Subcutaneous adipose tissue (tissue), 4 donors: ENCODE data around the gene LHFPL5. TPM values are rescaled to one million over a fixed set of nuclear protein-coding genes. Genes with fewer than 3 reads are reported as not detected.

ENCODE experiments used
- total RNA-seq, 4 donors: library from RNA; depleted of rRNA; stranded (reverse); fragments of >200 nt; gene quantifications; one replicate each; pipeline ENCODE4 v1.1.0, GENCODE V29; 2016
- TF ChIP-seq, protein P1 (sequence below): fragments of 450-650 bp; IDR thresholded peaks from one replicate; pipeline ENCODE4 v1.5.1; 2016; ENCODE audit warnings: low read depth, mild to moderate bottlenecking, control low read depth, antibody characterized with exemption, moderate library complexity

The LHFPL5 gene
- total RNA-seq, 4 donors from 2014 or later, result not detected

GRCh38 chr6:35794536-35795452 lies 10.4 kb upstream of the LHFPL5 start:
- TF ChIP-seq, protein P1, sequence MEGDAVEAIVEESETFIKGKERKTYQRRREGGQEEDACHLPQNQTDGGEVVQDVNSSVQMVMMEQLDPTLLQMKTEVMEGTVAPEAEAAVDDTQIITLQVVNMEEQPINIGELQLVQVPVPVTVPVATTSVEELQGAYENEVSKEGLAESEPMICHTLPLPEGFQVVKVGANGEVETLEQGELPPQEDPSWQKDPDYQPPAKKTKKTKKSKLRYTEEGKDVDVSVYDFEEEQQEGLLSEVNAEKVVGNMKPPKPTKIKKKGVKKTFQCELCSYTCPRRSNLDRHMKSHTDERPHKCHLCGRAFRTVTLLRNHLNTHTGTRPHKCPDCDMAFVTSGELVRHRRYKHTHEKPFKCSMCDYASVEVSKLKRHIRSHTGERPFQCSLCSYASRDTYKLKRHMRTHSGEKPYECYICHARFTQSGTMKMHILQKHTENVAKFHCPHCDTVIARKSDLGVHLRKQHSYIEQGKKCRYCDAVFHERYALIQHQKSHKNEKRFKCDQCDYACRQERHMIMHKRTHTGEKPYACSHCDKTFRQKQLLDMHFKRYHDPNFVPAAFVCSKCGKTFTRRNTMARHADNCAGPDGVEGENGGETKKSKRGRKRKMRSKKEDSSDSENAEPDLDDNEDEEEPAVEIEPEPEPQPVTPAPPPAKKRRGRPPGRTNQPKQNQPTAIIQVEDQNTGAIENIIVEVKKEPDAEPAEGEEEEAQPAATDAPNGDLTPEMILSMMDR, result no peak

DNA sequence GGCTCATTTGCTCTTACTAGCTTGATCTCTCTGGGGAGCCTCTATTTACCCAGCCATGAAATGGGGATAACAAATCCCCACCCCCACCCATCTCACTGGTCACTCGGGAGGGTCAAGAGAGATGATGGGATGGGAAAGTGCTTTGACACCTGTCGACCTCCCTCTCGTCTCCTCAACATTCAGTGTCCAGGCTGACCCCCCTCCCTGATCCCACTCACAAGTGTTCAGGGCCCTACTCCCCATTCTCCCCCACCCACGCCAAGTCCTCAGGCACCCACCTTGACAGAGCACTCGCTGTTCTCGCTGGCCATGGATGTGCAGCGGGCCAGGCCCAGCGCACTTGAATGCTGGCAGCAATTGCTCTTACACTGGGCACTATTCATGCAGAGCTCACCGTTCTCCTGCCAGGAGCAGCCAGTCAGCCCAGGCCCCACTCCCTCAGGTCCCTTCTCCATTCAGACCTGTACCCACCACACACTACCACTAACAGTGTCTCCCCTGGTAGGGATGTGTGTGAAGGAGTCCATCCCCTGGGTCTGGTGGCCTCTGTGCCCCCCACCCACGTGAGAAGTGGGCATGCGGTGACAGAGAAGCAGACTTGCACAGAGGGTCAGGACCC lies 9.6 kb upstream of the LHFPL5 start:
- TF ChIP-seq, protein P1, result no peak

DNA sequence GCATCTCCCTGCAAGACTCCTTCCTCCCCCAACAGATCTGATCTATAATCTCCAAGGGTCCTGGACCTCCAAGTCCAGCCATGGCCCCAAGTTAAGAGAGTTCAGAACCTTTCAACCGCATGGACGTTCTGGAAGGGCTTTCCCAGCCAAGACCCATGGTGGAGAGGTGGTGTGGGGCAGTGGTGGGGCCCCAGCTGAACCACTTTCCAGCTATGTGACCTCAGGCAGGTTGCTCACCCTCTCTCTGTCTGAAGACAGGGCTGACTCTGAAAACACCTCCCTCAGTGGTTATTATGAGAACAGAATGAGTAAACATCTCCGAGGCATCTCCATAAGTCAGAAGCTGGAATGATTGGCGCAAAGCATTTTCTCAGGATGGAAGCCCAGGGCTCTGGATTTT lies 8.9 kb upstream of the LHFPL5 start:
- TF ChIP-seq, protein P1, result no peak

DNA sequence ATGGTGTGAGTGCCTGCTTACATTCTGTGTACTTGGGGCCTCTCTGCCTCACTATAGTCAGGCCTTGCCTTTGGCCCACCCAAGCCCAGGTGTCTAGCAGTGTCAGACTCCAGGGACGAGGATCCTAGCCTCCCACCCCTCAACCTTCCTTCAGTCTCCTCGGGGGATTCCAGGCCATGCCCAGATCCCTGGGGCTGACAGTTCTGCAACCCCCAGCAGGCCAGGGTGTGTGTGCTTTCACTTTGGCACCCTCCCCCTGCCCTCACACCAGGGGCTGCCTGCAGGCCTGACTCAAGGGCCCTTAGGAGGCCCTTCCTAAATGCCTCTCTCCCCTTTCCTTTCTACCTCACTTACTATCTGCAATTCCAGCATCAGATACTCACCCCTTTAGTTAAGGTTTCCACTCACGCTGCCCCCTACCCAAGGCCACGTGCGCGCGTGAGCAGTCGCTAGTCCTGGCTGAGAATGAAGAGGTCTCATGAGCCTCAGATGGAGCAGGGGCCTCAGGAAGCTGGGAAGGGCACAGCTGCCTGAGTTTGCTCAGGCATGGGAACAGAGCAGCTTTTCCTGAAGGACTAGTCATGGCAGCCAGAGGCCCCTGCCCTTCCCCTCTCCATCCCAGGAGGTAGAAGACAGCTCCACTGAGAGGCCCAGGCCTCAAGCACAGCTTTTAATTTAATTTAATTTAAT lies 7.2 kb upstream of the LHFPL5 start:
- TF ChIP-seq, protein P1, result no peak

GRCh38 chr6:35798706-35799105 lies 6.4 kb upstream of the LHFPL5 start:
- TF ChIP-seq, protein P1, result no peak

DNA sequence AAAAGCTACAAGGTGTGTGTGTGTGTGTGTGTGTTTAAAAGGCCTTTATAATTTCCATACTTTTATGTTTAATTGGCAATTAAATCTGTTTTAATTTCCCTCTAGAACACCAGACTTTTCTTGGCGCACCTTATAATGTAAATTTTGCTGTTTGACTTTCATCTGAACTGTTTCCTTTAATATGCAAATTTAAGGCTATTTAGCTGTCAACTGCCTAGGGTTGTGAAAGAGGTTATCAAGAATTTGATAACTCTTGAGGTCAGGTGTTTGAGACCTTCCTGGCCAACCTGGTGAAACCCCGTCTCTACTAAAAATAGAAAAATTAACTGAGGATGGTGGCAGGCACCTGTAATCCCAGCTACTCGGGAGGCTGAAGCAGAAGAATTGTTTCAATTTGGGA lies 4.0 kb upstream of the LHFPL5 start:
- TF ChIP-seq, protein P1, result no peak

DNA sequence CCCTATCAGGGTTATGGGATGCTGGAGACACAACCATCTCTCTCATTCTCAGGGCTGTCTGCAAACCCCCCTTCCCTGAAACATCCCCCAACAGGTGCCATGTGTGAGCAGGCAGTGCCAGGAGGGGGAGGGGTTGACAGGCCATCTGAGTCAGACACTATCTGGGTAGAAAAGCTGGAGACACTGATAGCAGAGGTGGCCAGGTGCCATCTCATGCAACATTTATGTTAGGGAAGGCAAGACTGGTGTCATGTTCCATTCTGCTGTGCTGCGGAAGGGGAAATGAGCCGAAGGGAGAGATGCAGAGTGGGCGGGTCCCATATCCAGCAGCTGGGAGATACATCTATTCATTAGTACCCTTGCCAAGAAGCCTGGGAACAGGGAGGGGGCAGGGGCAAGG lies 3.5 kb downstream of the LHFPL5 start:
- TF ChIP-seq, protein P1, result no peak
